ENCODE data around the gene MPIG6B.
A peak's percentile ranks its signal among the peaks of the same experiment; 100 is the strongest.

Gene MPIG6B

GRCh38 chr6:31702819-31703716, 20.1 kb upstream of the MPIG6B start, which contains the start of gene ABHD16A (continued):
- peak; percentile 30; the same call in 1 of the 2 replicates for TF ChIP-seq ZNF596 (tag by site-specific recombination; IDR thresholded peaks at IDR 0.05)
- TF ChIP-seq ZIC2 (tag by site-specific recombination; IDR thresholded peaks at IDR 0.05) = no peak
- TF ChIP-seq ZNF18 (tag by site-specific recombination; IDR thresholded peaks at IDR 0.05) = no peak
- TF ChIP-seq ZNF214 (tag by site-specific recombination; IDR thresholded peaks at IDR 0.05; ENCODE audit: borderline replicate concordance) = no peak
- peak; percentile 50; the same call in 1 of the 2 replicates for TF ChIP-seq ZBTB48 (tag by site-specific recombination; IDR thresholded peaks at IDR 0.05)
- TF ChIP-seq ZNF16 (tag by site-specific recombination; IDR thresholded peaks at IDR 0.05; ENCODE audit: low read depth) = no peak
- peak; percentile 29; the same call in 1 of the 2 replicates for TF ChIP-seq OVOL3 (tag by site-specific recombination; IDR thresholded peaks at IDR 0.05)
- TF ChIP-seq, protein P1, sequence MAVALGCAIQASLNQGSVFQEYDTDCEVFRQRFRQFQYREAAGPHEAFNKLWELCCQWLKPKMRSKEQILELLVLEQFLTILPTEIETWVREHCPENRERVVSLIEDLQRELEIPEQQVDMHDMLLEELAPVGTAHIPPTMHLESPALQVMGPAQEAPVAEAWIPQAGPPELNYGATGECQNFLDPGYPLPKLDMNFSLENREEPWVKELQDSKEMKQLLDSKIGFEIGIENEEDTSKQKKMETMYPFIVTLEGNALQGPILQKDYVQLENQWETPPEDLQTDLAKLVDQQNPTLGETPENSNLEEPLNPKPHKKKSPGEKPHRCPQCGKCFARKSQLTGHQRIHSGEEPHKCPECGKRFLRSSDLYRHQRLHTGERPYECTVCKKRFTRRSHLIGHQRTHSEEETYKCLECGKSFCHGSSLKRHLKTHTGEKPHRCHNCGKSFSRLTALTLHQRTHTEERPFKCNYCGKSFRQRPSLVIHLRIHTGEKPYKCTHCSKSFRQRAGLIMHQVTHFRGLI (tag by site-specific recombination; IDR thresholded peaks at IDR 0.05) = no peak
- peak; percentile 70; the same call in 1 of the 2 replicates for TF ChIP-seq ZNF561 (tag by site-specific recombination; IDR thresholded peaks at IDR 0.05; ENCODE audit: borderline replicate concordance)
- no peak for TF ChIP-seq ZFP41 (tag by site-specific recombination; IDR thresholded peaks at IDR 0.05; ENCODE audit: borderline replicate concordance)
- no peak for TF ChIP-seq ZNF248 (tag by site-specific recombination; IDR thresholded peaks at IDR 0.05)
- TF ChIP-seq ZNF548 (tag by site-specific recombination; IDR thresholded peaks at IDR 0.05) = no peak
- 0 out of 2 replicates have a peak, but pooled peaks have one; percentile 30 for TF ChIP-seq ZBTB8A (tag by site-specific recombination; IDR thresholded peaks at IDR 0.05)
- peak; percentile 55; the same call in 1 of the 2 replicates for TF ChIP-seq ZNF24 (tag by site-specific recombination; IDR thresholded peaks at IDR 0.05)
- TF ChIP-seq EGR2 (tag by site-specific recombination; IDR thresholded peaks at IDR 0.05; ENCODE audit: low read depth) = peak; percentile 55; the same call in 1 of the 2 replicates
- TF ChIP-seq ZNF174 (tag by site-specific recombination; IDR thresholded peaks at IDR 0.05) = no peak
- TF ChIP-seq RBAK (tag by site-specific recombination; IDR thresholded peaks at IDR 0.05) = no peak
- no peak for TF ChIP-seq ZNF692 (tag by site-specific recombination; IDR thresholded peaks at IDR 0.05)
- TF ChIP-seq ZNF239 (tag by site-specific recombination; IDR thresholded peaks at IDR 0.05) = no peak
- no peak for TF ChIP-seq ZBTB26 (tag by site-specific recombination; optimal IDR thresholded peaks at IDR 0.05)
- no peak for TF ChIP-seq ZNF610 (tag by site-specific recombination; IDR thresholded peaks at IDR 0.05; ENCODE audit: borderline replicate concordance)
- TF ChIP-seq INSM2 (tag by site-specific recombination; IDR thresholded peaks at IDR 0.05) = peak; percentile 30; the same call in 1 of the 2 replicates
- no peak for TF ChIP-seq ZNF148 (tag by site-specific recombination; IDR thresholded peaks at IDR 0.05; ENCODE audit: borderline replicate concordance)
- TF ChIP-seq ZNF341 (tag by site-specific recombination; IDR thresholded peaks at IDR 0.05; ENCODE audit: low read depth) = peak; percentile 96
- TF ChIP-seq ZNF571 (tag by site-specific recombination; IDR thresholded peaks at IDR 0.05) = no peak
- no peak for TF ChIP-seq SETDB1 (IDR thresholded peaks at IDR 0.05; ENCODE audit: insufficient read length, low read length)
- TF ChIP-seq ZNF549 (tag by site-specific recombination; IDR thresholded peaks at IDR 0.05) = no peak
- peak; percentile 96 for TF ChIP-seq ZBTB17 (tag by site-specific recombination; IDR thresholded peaks at IDR 0.05)
